GM23338 (cell line): ENCODE data around the gene SLC8B1. TPM values are rescaled to one million over a fixed set of nuclear protein-coding genes. Genes with fewer than 3 reads are reported as not detected.

ENCODE experiments used
- ATAC-seq: fragments of 200-7000 bp; cut with Tn5 transposase; 3 replicates; pipeline ENCODE4 v1.9.1; 2020
- DNase-seq: peaks from one replicate; pipeline ENCODE4 v3.0.0-alpha.2; 2015; ENCODE audit warnings: low spot score
- H2AFZ ChIP-seq: fragments of 200-600 bp; sonication (generic); 2 replicates; pipeline ENCODE4 v1.8.0; 2016; ENCODE audit warnings: antibody characterized with exemption, mild to moderate bottlenecking, moderate library complexity
- H3F3A ChIP-seq: fragments of 200-600 bp; sonication (generic); replicated peaks from 2 replicates; pipeline ENCODE4 v1.8.0; 2017; ENCODE audit warnings: antibody characterized with exemption, mixed run types, low read depth
- H3K27ac ChIP-seq: fragments of 200-600 bp; sonication (generic); 2 replicates; pipeline ENCODE4 v1.6.1; 2016; ENCODE audit warnings: low read depth
- H3K27me3 ChIP-seq: fragments of 200-600 bp; sonication (generic); 2 replicates; pipeline ENCODE4 v1.8.0; 2016; ENCODE audit warnings: mild to moderate bottlenecking, mixed run types, moderate library complexity; ENCODE audit not compliant: insufficient read depth
- H3K36me3 ChIP-seq: fragments of 200-600 bp; sonication (generic); 2 replicates; pipeline ENCODE4 v1.8.0; 2016; ENCODE audit warnings: mild to moderate bottlenecking; ENCODE audit not compliant: insufficient read depth
- H3K4me1 ChIP-seq: fragments of 200-600 bp; sonication (generic); 2 replicates; pipeline ENCODE4 v1.8.0; 2016; ENCODE audit warnings: mild to moderate bottlenecking, moderate library complexity; ENCODE audit not compliant: insufficient read depth
- H3K4me2 ChIP-seq: fragments of 200-600 bp; sonication (generic); 2 replicates; pipeline ENCODE4 v1.7.1; 2017; ENCODE audit warnings: mixed run types
- H3K4me3 ChIP-seq: fragments of 200-600 bp; sonication (generic); 2 replicates; pipeline ENCODE4 v1.6.1; 2016; ENCODE audit warnings: mixed run types
- H3K79me2 ChIP-seq: fragments of 200-600 bp; sonication (generic); replicated peaks from 2 replicates; pipeline ENCODE4 v1.8.0; 2017; ENCODE audit warnings: mild to moderate bottlenecking; ENCODE audit not compliant: insufficient read depth
- H3K9me2 ChIP-seq: fragments of 200-600 bp; sonication (generic); 2 replicates; pipeline ENCODE4 v1.8.0; 2017; ENCODE audit not compliant: insufficient read depth
- H4K20me1 ChIP-seq: fragments of 200-600 bp; sonication (generic); replicated peaks from 2 replicates; pipeline ENCODE4 v1.8.0; 2017; ENCODE audit warnings: mild to moderate bottlenecking; ENCODE audit not compliant: insufficient read depth
- H3K27ac Mint-ChIP-seq: 2 replicates; pipeline ENCODE4 v1.8.0; 2020; ENCODE audit warnings: inconsistent platforms, mild to moderate bottlenecking, moderate library complexity, mixed read lengths
- H3K27me3 Mint-ChIP-seq: 3 replicates; pipeline ENCODE4 v1.8.0; 2022; ENCODE audit warnings: low read depth, mild to moderate bottlenecking, moderate library complexity, mixed read lengths, inconsistent platforms; ENCODE audit not compliant: insufficient read depth, poor library complexity
- H3K36me3 Mint-ChIP-seq: 3 replicates; pipeline ENCODE4 v1.8.0; 2021; ENCODE audit warnings: low read depth, mild to moderate bottlenecking, inconsistent platforms, moderate library complexity, mixed read lengths
- H3K4me1 Mint-ChIP-seq: 3 replicates; pipeline ENCODE4 v1.8.0; 2020; ENCODE audit warnings: mild to moderate bottlenecking, inconsistent platforms, mixed read lengths
- H3K4me3 Mint-ChIP-seq: 3 replicates; pipeline ENCODE4 v1.8.0; 2021; ENCODE audit warnings: moderate library complexity, mild to moderate bottlenecking, inconsistent platforms, mixed read lengths
- H3K9me3 Mint-ChIP-seq: 3 replicates; pipeline ENCODE4 v1.8.0; 2020; ENCODE audit warnings: moderate library complexity, mild to moderate bottlenecking, inconsistent platforms, mixed read lengths
- CREB1 ChIP-seq: fragments of 250-450 bp; sonication (Bioruptor Pico); IDR thresholded peaks from 2 replicates; pipeline ENCODE4 v1.5.0; 2020; ENCODE audit warnings: low read depth, mild to moderate bottlenecking, moderate library complexity
- EZH2 ChIP-seq: fragments of 200-600 bp; sonication (generic); IDR thresholded peaks from one replicate; pipeline ENCODE4 v1.8.0; 2017; ENCODE audit warnings: antibody characterized with exemption, mild to moderate bottlenecking, low read depth; ENCODE audit not compliant: unreplicated experiment
- EZH2phosphoT487 ChIP-seq: fragments of 200-600 bp; sonication (generic); IDR thresholded peaks from one replicate; pipeline ENCODE4 v1.8.1; 2018; ENCODE audit warnings: antibody characterized with exemption; ENCODE audit not compliant: unreplicated experiment
- JUNB ChIP-seq: IDR thresholded peaks from one replicate; pipeline ENCODE4 v1.6.1; 2016; ENCODE audit warnings: antibody characterized with exemption; ENCODE audit not compliant: unreplicated experiment
- NANOG ChIP-seq: IDR thresholded peaks from 2 replicates; pipeline ENCODE4 v1.6.1; 2016; ENCODE audit warnings: antibody characterized with exemption, borderline replicate concordance
- POLR2AphosphoS5 ChIP-seq: IDR thresholded peaks from 2 replicates; pipeline ENCODE4 v1.6.1; 2016; ENCODE audit warnings: antibody characterized with exemption, low read depth
- STAT1 ChIP-seq: IDR thresholded peaks from one replicate; pipeline ENCODE4 v1.6.1; 2016; ENCODE audit warnings: antibody characterized with exemption; ENCODE audit not compliant: unreplicated experiment
- ZNF114 ChIP-seq: fragments of 250-450 bp; sonication (Bioruptor Pico); IDR thresholded peaks from 2 replicates; pipeline ENCODE4 v1.5.0; 2020; ENCODE audit warnings: mild to moderate bottlenecking, moderate library complexity
- ZNF331 ChIP-seq: fragments of 250-450 bp; sonication (Bioruptor Pico); IDR thresholded peaks from 2 replicates; pipeline ENCODE4 v1.5.0; 2020; ENCODE audit warnings: low read depth, mild to moderate bottlenecking, moderate library complexity
- polyA plus RNA-seq: library from polyadenylated mRNA; unstranded; fragments of >200 nt; fragmentation: Nextera tagmentation; extraction: Ambion mirVana; gene quantifications from 2 replicates; pipeline ENCODE4 v1.2.1, GENCODE V29; 2016
- total RNA-seq: library from RNA; depleted of rRNA; stranded (reverse); fragments of >200 nt; shearing (Covaris generic); gene quantifications from 2 replicates; pipeline ENCODE4 v1.2.3, GENCODE V29; 2014
- TF ChIP-seq, protein P1 (sequence below): IDR thresholded peaks from one replicate; pipeline ENCODE4 v1.6.1; 2018; ENCODE audit warnings: antibody characterized with exemption; ENCODE audit not compliant: unreplicated experiment
- TF ChIP-seq, protein P2 (sequence below): IDR thresholded peaks from 2 replicates; pipeline ENCODE4 v1.6.1; 2016; ENCODE audit warnings: antibody characterized with exemption
- TF ChIP-seq, protein P3 (sequence below), 2 experiments: fragments of 200-600 bp in 1 of 2; sonication (generic) in 1 of 2; conservative IDR thresholded peaks; 2 replicates each; pipeline versions ENCODE4 v1.5.1 to v1.6.1; 2016 to 2017; ENCODE audit warnings: antibody characterized with exemption in 2 of 2, low read depth in 2 of 2, mild to moderate bottlenecking in 2 of 2, moderate library complexity in 1 of 2
- TF ChIP-seq, protein P4 (sequence below): fragments of 250-450 bp; sonication (Bioruptor Pico); IDR thresholded peaks from 2 replicates; pipeline ENCODE4 v1.5.0; 2020; ENCODE audit warnings: mild to moderate bottlenecking, moderate library complexity

The SLC8B1 gene
- total and polyA plus RNA-seq, 2 experiments from 2014 or later: 6.0 to 8.9 TPM

DNA sequence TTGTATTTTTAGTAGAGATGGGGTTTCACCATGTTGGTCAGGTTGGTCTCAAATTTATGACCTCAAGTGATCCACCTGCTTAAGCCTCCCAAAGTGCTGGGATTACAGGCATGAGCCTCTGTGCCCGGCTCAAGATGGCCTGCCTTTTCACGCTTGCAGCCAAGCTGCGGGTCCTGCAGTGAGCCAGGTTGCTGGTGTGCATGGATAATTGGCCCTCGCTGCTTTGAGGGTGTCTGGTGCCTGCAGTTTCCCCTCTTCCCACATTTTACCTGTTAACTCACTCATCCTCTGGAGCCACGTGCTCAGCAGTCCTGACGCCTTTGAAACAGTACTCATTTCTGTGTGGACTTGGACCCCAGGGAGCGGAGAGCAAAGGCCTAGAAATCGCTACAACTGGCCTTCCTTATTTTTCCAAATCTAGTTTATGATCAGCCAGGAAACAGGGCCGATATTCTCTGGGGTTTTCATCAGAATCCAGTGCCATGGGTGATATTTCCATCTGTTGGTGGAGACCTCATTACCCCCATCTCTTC, 71.4 kb downstream of the SLC8B1 start:
- H3K27me3 ChIP-seq: no peaks in the 10 kb centered on the region
- no peak overlapping the region for H3K4me2 ChIP-seq
- Mint-ChIP-seq H3K36me3 (peaks cover 7% of the 10 kb centered on the region; the same call in 2 of the 3 replicates), H3K4me1 (peaks cover 21% of the 10 kb centered on the region), H3K4me3 (no peak overlapping the region), H3K27ac (no peak overlapping the region), H3K9me3 (no peaks in the 10 kb centered on the region), H3K27me3 (peaks cover 5% of the 10 kb centered on the region)
- H3K9me2 ChIP-seq: no peaks in the 10 kb centered on the region
- no peaks in the 10 kb centered on the region; the same call in none of the 2 replicates for H3K4me1 ChIP-seq
- no peak overlapping the region for H2AFZ ChIP-seq
- H3K4me3 ChIP-seq: no peak overlapping the region
- DNase-seq (no peak), ATAC-seq (no peak)
- H3K79me2 ChIP-seq: no peaks in the 10 kb centered on the region
- H4K20me1 ChIP-seq: no peaks in the 10 kb centered on the region
- TF ChIP-seq, protein P1, sequence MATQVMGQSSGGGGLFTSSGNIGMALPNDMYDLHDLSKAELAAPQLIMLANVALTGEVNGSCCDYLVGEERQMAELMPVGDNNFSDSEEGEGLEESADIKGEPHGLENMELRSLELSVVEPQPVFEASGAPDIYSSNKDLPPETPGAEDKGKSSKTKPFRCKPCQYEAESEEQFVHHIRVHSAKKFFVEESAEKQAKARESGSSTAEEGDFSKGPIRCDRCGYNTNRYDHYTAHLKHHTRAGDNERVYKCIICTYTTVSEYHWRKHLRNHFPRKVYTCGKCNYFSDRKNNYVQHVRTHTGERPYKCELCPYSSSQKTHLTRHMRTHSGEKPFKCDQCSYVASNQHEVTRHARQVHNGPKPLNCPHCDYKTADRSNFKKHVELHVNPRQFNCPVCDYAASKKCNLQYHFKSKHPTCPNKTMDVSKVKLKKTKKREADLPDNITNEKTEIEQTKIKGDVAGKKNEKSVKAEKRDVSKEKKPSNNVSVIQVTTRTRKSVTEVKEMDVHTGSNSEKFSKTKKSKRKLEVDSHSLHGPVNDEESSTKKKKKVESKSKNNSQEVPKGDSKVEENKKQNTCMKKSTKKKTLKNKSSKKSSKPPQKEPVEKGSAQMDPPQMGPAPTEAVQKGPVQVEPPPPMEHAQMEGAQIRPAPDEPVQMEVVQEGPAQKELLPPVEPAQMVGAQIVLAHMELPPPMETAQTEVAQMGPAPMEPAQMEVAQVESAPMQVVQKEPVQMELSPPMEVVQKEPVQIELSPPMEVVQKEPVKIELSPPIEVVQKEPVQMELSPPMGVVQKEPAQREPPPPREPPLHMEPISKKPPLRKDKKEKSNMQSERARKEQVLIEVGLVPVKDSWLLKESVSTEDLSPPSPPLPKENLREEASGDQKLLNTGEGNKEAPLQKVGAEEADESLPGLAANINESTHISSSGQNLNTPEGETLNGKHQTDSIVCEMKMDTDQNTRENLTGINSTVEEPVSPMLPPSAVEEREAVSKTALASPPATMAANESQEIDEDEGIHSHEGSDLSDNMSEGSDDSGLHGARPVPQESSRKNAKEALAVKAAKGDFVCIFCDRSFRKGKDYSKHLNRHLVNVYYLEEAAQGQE: no peak
- TF ChIP-seq STAT1 (no peak), JUNB (no peak), POLR2AphosphoS5 (no peak), ZNF114 (CRISPR knock-in tag) (no peak), EZH2phosphoT487 (no peak), EZH2 (no peak), CREB1 (CRISPR knock-in tag) (no peak), NANOG (no peak), ZNF331 (CRISPR knock-in tag) (no peak)
- TF ChIP-seq, protein P2, sequence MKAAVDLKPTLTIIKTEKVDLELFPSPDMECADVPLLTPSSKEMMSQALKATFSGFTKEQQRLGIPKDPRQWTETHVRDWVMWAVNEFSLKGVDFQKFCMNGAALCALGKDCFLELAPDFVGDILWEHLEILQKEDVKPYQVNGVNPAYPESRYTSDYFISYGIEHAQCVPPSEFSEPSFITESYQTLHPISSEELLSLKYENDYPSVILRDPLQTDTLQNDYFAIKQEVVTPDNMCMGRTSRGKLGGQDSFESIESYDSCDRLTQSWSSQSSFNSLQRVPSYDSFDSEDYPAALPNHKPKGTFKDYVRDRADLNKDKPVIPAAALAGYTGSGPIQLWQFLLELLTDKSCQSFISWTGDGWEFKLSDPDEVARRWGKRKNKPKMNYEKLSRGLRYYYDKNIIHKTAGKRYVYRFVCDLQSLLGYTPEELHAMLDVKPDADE: no peak
- TF ChIP-seq, protein P3, sequence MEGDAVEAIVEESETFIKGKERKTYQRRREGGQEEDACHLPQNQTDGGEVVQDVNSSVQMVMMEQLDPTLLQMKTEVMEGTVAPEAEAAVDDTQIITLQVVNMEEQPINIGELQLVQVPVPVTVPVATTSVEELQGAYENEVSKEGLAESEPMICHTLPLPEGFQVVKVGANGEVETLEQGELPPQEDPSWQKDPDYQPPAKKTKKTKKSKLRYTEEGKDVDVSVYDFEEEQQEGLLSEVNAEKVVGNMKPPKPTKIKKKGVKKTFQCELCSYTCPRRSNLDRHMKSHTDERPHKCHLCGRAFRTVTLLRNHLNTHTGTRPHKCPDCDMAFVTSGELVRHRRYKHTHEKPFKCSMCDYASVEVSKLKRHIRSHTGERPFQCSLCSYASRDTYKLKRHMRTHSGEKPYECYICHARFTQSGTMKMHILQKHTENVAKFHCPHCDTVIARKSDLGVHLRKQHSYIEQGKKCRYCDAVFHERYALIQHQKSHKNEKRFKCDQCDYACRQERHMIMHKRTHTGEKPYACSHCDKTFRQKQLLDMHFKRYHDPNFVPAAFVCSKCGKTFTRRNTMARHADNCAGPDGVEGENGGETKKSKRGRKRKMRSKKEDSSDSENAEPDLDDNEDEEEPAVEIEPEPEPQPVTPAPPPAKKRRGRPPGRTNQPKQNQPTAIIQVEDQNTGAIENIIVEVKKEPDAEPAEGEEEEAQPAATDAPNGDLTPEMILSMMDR (conservative IDR thresholded peaks at IDR 0.05; ENCODE audit: low read depth in 2 of 2): no peak
- TF ChIP-seq, protein P4, sequence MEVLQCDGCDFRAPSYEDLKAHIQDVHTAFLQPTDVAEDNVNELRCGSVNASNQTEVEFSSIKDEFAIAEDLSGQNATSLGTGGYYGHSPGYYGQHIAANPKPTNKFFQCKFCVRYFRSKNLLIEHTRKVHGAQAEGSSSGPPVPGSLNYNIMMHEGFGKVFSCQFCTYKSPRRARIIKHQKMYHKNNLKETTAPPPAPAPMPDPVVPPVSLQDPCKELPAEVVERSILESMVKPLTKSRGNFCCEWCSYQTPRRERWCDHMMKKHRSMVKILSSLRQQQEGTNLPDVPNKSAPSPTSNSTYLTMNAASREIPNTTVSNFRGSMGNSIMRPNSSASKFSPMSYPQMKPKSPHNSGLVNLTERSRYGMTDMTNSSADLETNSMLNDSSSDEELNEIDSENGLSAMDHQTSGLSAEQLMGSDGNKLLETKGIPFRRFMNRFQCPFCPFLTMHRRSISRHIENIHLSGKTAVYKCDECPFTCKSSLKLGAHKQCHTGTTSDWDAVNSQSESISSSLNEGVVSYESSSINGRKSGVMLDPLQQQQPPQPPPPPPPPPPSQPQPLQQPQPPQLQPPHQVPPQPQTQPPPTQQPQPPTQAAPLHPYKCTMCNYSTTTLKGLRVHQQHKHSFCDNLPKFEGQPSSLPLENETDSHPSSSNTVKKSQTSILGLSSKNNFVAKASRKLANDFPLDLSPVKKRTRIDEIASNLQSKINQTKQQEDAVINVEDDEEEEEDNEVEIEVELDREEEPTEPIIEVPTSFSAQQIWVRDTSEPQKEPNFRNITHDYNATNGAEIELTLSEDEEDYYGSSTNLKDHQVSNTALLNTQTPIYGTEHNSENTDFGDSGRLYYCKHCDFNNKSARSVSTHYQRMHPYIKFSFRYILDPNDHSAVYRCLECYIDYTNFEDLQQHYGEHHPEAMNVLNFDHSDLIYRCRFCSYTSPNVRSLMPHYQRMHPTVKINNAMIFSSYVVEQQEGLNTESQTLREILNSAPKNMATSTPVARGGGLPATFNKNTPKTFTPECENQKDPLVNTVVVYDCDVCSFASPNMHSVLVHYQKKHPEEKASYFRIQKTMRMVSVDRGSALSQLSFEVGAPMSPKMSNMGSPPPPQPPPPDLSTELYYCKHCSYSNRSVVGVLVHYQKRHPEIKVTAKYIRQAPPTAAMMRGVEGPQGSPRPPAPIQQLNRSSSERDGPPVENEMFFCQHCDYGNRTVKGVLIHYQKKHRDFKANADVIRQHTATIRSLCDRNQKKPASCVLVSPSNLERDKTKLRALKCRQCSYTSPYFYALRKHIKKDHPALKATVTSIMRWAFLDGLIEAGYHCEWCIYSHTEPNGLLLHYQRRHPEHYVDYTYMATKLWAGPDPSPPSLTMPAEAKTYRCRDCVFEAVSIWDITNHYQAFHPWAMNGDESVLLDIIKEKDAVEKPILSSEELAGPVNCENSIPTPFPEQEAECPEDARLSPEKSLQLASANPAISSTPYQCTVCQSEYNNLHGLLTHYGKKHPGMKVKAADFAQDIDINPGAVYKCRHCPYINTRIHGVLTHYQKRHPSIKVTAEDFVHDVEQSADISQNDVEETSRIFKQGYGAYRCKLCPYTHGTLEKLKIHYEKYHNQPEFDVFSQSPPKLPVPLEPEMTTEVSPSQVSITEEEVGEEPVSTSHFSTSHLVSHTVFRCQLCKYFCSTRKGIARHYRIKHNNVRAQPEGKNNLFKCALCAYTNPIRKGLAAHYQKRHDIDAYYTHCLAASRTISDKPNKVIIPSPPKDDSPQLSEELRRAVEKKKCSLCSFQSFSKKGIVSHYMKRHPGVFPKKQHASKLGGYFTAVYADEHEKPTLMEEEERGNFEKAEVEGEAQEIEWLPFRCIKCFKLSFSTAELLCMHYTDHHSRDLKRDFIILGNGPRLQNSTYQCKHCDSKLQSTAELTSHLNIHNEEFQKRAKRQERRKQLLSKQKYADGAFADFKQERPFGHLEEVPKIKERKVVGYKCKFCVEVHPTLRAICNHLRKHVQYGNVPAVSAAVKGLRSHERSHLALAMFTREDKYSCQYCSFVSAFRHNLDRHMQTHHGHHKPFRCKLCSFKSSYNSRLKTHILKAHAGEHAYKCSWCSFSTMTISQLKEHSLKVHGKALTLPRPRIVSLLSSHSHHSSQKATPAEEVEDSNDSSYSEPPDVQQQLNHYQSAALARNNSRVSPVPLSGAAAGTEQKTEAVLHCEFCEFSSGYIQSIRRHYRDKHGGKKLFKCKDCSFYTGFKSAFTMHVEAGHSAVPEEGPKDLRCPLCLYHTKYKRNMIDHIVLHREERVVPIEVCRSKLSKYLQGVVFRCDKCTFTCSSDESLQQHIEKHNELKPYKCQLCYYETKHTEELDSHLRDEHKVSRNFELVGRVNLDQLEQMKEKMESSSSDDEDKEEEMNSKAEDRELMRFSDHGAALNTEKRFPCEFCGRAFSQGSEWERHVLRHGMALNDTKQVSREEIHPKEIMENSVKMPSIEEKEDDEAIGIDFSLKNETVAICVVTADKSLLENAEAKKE: no peak
- H3F3A ChIP-seq: 0 out of 2 replicates have a peak, but pooled peaks cover 4% of the 10 kb centered on the region
- no peaks in the 10 kb centered on the region for H3K36me3 ChIP-seq
- no peak overlapping the region for H3K27ac ChIP-seq
